H1 (cell line): ENCODE measurements around the gene MYDGF.

ENCODE experiments used
- BRCA1 ChIP-seq: IDR thresholded peaks from 2 replicates; pipeline ENCODE4 v1.6.1; 2012; ENCODE audit warnings: low read depth, low read length, improper control_type of control experiment
- EP300 ChIP-seq, 2 experiments: IDR thresholded peaks; 1 replicate in 1 of 2; 2 replicates in 1 of 2; pipeline ENCODE4 v1.6.1; 2011 to 2012; ENCODE audit warnings: low read depth in 2 of 2, low read length in 2 of 2, mild to moderate bottlenecking in 2 of 2, borderline replicate concordance in 1 of 2, inconsistent platforms in 1 of 2, moderate library complexity in 1 of 2
- POLR2A ChIP-seq, 2 experiments: IDR thresholded peaks; 1 replicate in 1 of 2; 2 replicates in 1 of 2; pipeline ENCODE4 v1.6.1; 2011; ENCODE audit warnings: low read depth in 2 of 2, low read length in 2 of 2, mild to moderate bottlenecking in 2 of 2; ENCODE audit errors: control extremely low read depth in 1 of 2
- SAP30 ChIP-seq: fragments of 300-600 bp; sonication (generic); IDR thresholded peaks from 2 replicates; pipeline ENCODE4 v1.7.1; 2012; ENCODE audit warnings: low read length, moderate library complexity, mild to moderate bottlenecking, inconsistent platforms; ENCODE audit not compliant: insufficient read depth, insufficient replicate concordance
- SIX5 ChIP-seq: IDR thresholded peaks from 2 replicates; pipeline ENCODE4 v1.6.1; 2011; ENCODE audit warnings: mild to moderate bottlenecking, low read depth, low read length
- TF ChIP-seq, protein P1 (sequence below), 3 experiments: IDR thresholded peaks; 1 replicate in 2 of 3; 2 replicates in 1 of 3; pipeline versions ENCODE4 v1.5.1 to v1.6.1; 2011; ENCODE audit warnings: low read length in 3 of 3, mild to moderate bottlenecking in 3 of 3, inconsistent platforms in 2 of 3, low read depth in 1 of 3, moderate library complexity in 1 of 3; ENCODE audit not compliant: insufficient read depth in 1 of 3; ENCODE audit errors: control extremely low read depth in 1 of 3

DNA sequence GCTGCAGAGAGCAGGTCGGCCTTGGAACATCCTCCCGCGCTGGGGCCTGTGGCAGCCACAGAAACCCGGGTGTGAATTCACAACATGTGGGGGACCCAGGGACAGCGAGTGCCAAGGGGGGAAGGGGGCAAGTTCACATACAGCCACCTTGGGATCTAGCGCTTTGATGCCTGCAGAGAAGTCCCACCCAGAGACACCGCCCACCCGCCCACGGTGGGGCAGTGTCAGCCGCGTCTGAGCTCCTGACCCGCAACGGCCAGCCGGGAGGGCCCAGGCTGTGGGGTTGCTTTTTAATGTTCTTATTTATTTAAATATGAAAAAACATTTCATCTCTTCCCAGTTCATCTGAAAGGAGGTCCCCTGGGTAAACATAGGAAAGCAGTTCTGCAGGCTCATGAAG, 12.9 kb downstream of the MYDGF start:
- TF ChIP-seq, protein P1, sequence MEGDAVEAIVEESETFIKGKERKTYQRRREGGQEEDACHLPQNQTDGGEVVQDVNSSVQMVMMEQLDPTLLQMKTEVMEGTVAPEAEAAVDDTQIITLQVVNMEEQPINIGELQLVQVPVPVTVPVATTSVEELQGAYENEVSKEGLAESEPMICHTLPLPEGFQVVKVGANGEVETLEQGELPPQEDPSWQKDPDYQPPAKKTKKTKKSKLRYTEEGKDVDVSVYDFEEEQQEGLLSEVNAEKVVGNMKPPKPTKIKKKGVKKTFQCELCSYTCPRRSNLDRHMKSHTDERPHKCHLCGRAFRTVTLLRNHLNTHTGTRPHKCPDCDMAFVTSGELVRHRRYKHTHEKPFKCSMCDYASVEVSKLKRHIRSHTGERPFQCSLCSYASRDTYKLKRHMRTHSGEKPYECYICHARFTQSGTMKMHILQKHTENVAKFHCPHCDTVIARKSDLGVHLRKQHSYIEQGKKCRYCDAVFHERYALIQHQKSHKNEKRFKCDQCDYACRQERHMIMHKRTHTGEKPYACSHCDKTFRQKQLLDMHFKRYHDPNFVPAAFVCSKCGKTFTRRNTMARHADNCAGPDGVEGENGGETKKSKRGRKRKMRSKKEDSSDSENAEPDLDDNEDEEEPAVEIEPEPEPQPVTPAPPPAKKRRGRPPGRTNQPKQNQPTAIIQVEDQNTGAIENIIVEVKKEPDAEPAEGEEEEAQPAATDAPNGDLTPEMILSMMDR (IDR thresholded peaks at IDR 0.05; ENCODE audit: control extremely low read depth in 1 of 3, insufficient read depth in 1 of 3, low read depth in 1 of 3, low read length in 3 of 3), result no peak
- TF ChIP-seq SIX5 (no peak), POLR2A (IDR thresholded peaks at IDR 0.05; ENCODE audit: control extremely low read depth in 1 of 2, low read depth in 2 of 2, low read length in 2 of 2) (no peak), EP300 (IDR thresholded peaks at IDR 0.05; ENCODE audit: borderline replicate concordance in 1 of 2, low read depth in 2 of 2, low read length in 2 of 2) (no peak), BRCA1 (no peak), SAP30 (no peak)
